Measurements from ENCODE around the gene SH2D3C. TPM values are rescaled to one million over a fixed set of nuclear protein-coding genes. Genes with fewer than 3 reads are reported as not detected.
A peak's percentile ranks its signal among the peaks of the same experiment; 100 is the strongest.

The SH2D3C gene
- total and polyA plus RNA-seq, 9 of the 15 experiments (the other 6 are each of a cell fraction or from before 2014, with no cell fraction given), result 0.03 to 1.2 (median 0.22) TPM; not detected in 1

GRCh38 chr9:127802576-127803443, 24.3 kb upstream of the SH2D3C start, which contains the start of gene FPGS (continued):
- no peak for TF ChIP-seq THRA (IDR thresholded peaks at IDR 0.05)
- no peak for TF ChIP-seq E4F1 (CRISPR knock-in tag; IDR thresholded peaks at IDR 0.05; ENCODE audit: borderline replicate concordance)
- TF ChIP-seq, protein P1, sequence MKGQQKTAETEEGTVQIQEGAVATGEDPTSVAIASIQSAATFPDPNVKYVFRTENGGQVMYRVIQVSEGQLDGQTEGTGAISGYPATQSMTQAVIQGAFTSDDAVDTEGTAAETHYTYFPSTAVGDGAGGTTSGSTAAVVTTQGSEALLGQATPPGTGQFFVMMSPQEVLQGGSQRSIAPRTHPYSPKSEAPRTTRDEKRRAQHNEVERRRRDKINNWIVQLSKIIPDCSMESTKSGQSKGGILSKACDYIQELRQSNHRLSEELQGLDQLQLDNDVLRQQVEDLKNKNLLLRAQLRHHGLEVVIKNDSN (CRISPR knock-in tag; IDR thresholded peaks at IDR 0.05), result peak; percentile 61; the same call in 1 of the 2 replicates
- peak; percentile 52; the same call in 1 of the 2 replicates for TF ChIP-seq CREB3L1 (IDR thresholded peaks at IDR 0.05; ENCODE audit: borderline replicate concordance, low read depth)
- TF ChIP-seq KLF6 (CRISPR knock-in tag; IDR thresholded peaks at IDR 0.05; ENCODE audit: borderline replicate concordance), result no peak
- TF ChIP-seq NBN (IDR thresholded peaks at IDR 0.05; ENCODE audit: low read depth), result no peak
- TF ChIP-seq EP400 (IDR thresholded peaks at IDR 0.05), result peak; percentile 95
- TF ChIP-seq MXI1 (IDR thresholded peaks at IDR 0.05; ENCODE audit: low read depth, low read length), result peak; percentile 79
- TF ChIP-seq KLF10 (CRISPR knock-in tag; IDR thresholded peaks at IDR 0.05), result no peak
- TF ChIP-seq LARP7 (IDR thresholded peaks at IDR 0.05), result peak; percentile 66; the same call in 1 of the 2 replicates
- TF ChIP-seq BRD4 (IDR thresholded peaks at IDR 0.05), result no peak
- peak; percentile 58 for TF ChIP-seq NFIC (IDR thresholded peaks at IDR 0.05)
- TF ChIP-seq SLC30A9 (CRISPR knock-in tag; IDR thresholded peaks at IDR 0.05), result no peak
- TF ChIP-seq HNRNPUL1 (IDR thresholded peaks at IDR 0.05; ENCODE audit: low read length), result no peak
- TF ChIP-seq ZNF76 (CRISPR knock-in tag; IDR thresholded peaks at IDR 0.05; ENCODE audit: borderline replicate concordance), result no peak
- 0 out of 2 replicates have a peak, but pooled peaks have one; percentile 18 for TF ChIP-seq ZKSCAN1 (IDR thresholded peaks at IDR 0.05; ENCODE audit: low read depth, low read length)
- no peak for TF ChIP-seq ZNF57 (CRISPR knock-in tag; IDR thresholded peaks at IDR 0.05)
- no peak for TF ChIP-seq BDP1 (IDR thresholded peaks at IDR 0.05; ENCODE audit: insufficient read depth, insufficient read length)
- peak; percentile 24 for TF ChIP-seq POLR2B (IDR thresholded peaks at IDR 0.05; ENCODE audit: low read depth, partially characterized antibody)

All from K562 (cell line).